DND-41 (cell line): ENCODE results near the gene DIRAS2.

ENCODE experiments used
- CTCF ChIP-seq: IDR thresholded peaks from 2 replicates; pipeline ENCODE4 v1.5.1; 2012; ENCODE audit warnings: borderline replicate concordance, low read length, moderate library complexity, mild to moderate bottlenecking; ENCODE audit not compliant: poor library complexity, severe bottlenecking; ENCODE audit errors: extremely low read depth
- EZH2 ChIP-seq: IDR thresholded peaks from 3 replicates; pipeline ENCODE4 v1.6.1; 2012; ENCODE audit warnings: borderline replicate concordance, low read depth, mild to moderate bottlenecking, moderate library complexity, low read length, inconsistent platforms; ENCODE audit not compliant: severe bottlenecking

- TF ChIP-seq CTCF (no peak), EZH2 (no peak)
Observed at GRCh38 chr9:90616806-90617205, 25.8 kb downstream of the DIRAS2 start.
